HL-60 (cell line): ENCODE results near the gene SVEP1.

Experiments
- GABPA ChIP-seq: IDR thresholded peaks from 2 replicates; pipeline ENCODE4 v1.6.1; 2012; ENCODE audit warnings: low read depth
- POLR2AphosphoS5 ChIP-seq: IDR thresholded peaks from 2 replicates; pipeline ENCODE4 v1.6.1; 2012; ENCODE audit warnings: low read depth
- REST ChIP-seq: IDR thresholded peaks from 2 replicates; pipeline ENCODE4 v1.6.1; 2012; ENCODE audit warnings: low read depth; ENCODE audit not compliant: insufficient replicate concordance
- SPI1 ChIP-seq: IDR thresholded peaks from 2 replicates; pipeline ENCODE4 v1.6.1; 2012; ENCODE audit warnings: low read depth, mild to moderate bottlenecking, borderline replicate concordance
- TF ChIP-seq, protein P1 (sequence below): IDR thresholded peaks from one replicate; pipeline ENCODE4 v1.5.1; 2011; ENCODE audit warnings: low read length, control low read depth, inconsistent platforms; ENCODE audit not compliant: insufficient read depth

DNA sequence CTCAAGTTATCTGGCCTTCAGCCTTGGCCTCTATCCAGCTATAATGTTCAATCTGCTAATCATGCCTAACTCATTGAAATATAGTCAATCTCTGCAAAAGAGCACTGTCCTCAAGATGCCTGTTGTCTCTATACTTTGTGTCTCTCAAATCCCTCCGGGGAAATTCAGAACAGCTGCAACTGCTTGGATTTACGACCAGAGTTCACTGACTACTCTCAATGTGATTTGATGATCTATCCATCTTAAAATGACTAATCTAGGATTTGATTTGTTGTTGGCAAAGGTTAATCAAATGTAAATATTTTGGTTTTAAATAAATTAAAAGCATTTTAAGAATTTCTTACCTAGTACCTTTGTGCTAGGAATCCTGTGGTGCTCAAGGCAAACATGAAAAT, 40.9 kb downstream of the SVEP1 start:
- no peak for TF ChIP-seq POLR2AphosphoS5
- TF ChIP-seq, protein P1, sequence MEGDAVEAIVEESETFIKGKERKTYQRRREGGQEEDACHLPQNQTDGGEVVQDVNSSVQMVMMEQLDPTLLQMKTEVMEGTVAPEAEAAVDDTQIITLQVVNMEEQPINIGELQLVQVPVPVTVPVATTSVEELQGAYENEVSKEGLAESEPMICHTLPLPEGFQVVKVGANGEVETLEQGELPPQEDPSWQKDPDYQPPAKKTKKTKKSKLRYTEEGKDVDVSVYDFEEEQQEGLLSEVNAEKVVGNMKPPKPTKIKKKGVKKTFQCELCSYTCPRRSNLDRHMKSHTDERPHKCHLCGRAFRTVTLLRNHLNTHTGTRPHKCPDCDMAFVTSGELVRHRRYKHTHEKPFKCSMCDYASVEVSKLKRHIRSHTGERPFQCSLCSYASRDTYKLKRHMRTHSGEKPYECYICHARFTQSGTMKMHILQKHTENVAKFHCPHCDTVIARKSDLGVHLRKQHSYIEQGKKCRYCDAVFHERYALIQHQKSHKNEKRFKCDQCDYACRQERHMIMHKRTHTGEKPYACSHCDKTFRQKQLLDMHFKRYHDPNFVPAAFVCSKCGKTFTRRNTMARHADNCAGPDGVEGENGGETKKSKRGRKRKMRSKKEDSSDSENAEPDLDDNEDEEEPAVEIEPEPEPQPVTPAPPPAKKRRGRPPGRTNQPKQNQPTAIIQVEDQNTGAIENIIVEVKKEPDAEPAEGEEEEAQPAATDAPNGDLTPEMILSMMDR: no peak
- no peak for TF ChIP-seq SPI1
- no peak for TF ChIP-seq REST
- TF ChIP-seq GABPA: no peak
